Erythroblast (primary cell): ENCODE measurements around the gene TEAD4.
"Not testable (repeated sequence)": the region's sequence is repeated elsewhere in the genome, so short reads cannot be mapped to it uniquely, and the experiment has no call there.

Experiments
- GATA1 ChIP-seq: IDR thresholded peaks from 2 replicates; pipeline ENCODE4 v1.6.1; 2011; ENCODE audit warnings: low read depth, mild to moderate bottlenecking, control low read depth, low read length, moderate library complexity
- POLR2A ChIP-seq: IDR thresholded peaks from 2 replicates; pipeline ENCODE4 v1.6.1; 2011; ENCODE audit warnings: mild to moderate bottlenecking, low read length

DNA sequence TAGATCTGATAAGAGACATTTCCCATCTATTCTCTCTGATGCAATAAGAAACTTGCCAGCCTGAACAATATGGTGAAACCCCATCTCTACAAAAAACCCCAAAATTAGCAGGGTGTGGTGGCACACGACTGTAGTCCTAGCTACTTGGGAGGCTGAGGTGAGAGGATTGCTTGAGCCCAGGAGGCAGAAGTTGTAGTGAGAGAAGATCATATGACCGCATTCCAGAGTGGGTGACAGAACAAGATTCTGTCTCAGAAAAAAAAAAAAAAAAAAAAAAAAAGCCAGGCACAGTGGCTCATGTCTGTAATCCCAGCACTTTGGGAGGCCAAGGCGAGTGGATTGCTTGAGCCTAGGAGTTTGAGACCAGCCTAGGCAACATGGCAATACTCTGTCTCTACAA lies 106.6 kb downstream of the TEAD4 start:
- not testable (repeated sequence) for TF ChIP-seq POLR2A, GATA1
